NCI-H774 (cell line): Measurements from ENCODE around the gene ASIC2.
A peak's percentile ranks its signal among the peaks of the same experiment; 100 is the strongest.

Experiments used
- DNase-seq: peaks from one replicate; lab custom pipeline; 2025; lab: John Stamatoyannopoulos, UW

ASIC2 gene

DNA sequence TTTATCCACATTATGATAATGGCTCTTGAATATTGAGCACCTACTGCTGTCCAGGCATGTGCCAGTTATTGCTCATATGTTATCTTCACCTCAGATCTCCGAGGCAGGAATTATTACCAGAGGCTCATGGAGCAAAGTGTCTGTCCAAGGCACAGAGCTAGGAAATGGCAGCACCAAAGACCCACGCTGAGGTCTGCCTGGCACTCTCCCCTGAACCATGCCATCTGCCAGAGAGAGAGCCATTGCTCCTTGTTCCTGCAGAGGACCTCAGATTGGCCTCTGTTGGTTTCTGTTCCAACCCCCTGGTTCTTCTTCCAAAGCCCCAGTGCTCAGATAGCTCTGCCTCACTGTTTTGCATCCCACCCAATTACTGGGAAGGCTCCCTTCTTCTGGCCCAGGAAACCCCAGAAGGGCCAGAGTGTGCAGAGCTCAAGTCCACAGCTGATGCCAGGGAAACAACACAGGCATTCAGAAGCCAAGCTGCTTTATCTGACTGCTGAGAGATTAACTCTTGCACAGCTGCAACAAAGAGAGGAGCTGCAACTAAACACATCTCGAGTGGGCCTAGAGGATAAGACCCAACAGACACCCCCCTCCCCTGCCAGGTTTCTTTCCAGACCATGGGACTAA is 5.9 kb downstream of the ASIC2 start:
- DNase-seq = no peak

DNA sequence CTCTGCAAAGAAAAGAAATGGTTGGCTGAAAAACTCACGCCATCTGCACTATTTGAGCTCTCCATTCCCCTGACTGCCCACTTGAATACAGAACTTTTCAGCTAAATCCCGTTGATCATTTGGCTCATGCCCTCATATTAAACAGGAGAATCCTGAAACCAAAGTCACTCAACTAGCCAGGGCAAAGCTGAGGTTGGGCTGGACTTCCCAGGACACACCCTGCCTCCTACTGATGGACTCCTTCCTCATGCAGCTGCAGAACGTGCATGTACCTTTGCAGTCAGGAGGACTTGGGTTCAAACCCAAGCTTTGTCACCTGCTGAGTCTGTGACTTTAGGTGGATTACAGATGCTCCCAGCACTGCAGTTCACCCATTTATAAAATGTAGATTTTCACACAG is 7.7 kb downstream of the ASIC2 start:
- DNase-seq = no peak

DNA sequence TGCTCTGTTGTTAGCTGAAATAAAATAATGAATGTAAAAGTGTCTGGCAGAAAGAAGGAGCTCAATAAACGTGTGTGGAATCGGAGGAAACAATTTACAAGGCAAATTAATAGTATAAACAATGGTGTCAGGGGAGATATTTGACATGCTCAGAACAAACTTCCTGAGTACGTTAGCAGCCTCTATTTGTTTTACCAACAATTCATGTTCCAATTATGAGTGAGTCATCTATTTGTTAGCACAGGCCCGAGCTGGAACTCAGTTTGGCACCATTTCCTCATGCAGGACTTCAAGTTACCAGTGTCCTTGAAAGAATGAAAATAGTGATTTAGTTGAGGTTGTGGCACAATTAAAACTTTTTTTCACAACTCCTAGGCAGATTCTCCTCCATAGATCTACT is 9.1 kb downstream of the ASIC2 start:
- DNase-seq = peak; percentile 58

DNA sequence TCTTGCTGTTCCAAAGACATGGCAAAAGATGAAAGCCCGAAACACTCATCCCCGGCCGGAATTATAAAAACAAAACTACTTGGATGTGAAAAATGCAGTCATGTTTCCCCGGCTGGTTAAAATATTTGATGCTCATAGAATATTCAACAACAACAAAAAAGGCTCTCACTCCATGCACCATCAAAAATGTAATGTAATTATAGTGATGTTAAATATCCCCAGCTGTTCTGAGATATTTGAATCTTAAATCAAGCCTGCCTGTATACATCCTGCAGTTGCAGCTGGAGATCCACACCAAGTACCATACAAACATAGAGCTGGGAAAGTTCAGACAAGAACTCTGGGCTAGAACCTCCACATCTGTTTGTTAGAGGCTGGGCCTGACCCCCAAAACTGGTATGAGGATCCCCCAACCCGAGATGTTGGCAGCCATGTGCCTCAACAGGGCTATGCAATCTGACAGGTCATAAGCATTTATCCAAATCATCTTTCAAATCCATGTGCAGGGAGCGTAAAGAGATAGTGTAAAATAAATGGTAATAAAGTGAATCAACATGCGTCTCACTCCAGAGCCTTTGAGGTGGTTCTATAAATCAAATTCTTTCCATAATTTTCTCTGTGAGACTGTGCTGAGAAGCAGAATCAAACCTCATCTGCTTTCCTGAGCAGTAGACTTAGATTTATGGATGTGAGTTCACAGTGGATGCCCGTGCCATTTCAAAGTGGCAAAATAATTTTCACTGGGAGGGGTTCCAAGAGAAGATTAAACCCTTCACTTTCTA is 12.7 kb downstream of the ASIC2 start:
- DNase-seq = no peak

GRCh38 chr17:33277436-33278100 is 15.5 kb downstream of the ASIC2 start:
- no peak for DNase-seq

DNA sequence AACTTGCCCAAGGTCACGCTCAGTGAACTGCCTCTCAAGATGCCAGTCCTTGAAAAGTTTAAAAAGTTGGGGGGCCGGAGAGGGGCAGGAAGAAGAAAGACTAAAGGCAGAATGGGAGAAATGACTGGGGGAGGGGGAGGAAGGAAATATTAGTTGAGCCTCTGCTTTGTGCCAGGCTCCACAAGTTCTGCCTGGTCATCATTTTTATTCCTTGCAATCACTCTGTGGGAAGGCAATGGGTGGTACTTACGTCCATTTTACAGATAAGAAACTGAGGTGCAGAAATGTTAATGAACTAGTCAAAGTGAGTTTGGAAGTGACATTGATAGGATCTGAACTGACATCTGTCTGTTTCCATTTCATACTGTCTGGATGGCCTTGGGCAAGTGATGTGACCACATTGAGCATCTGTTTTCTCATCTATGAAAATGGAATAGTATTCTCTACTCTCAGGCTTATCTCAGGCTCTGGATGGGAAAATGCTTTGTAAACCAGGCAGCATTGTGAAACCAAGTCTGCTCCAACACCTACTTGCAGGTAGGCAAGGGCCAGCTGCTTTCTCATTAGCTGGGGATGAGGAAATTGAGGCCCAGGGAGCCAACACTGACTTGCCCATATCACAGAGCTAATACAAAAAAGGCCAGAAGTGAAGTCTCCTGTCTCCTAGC is 19.2 kb downstream of the ASIC2 start:
- no peak for DNase-seq

- no peak for DNase-seq
Observed at GRCh38 chr17:33273271-33273670, 19.8 kb downstream of the ASIC2 start.

DNA sequence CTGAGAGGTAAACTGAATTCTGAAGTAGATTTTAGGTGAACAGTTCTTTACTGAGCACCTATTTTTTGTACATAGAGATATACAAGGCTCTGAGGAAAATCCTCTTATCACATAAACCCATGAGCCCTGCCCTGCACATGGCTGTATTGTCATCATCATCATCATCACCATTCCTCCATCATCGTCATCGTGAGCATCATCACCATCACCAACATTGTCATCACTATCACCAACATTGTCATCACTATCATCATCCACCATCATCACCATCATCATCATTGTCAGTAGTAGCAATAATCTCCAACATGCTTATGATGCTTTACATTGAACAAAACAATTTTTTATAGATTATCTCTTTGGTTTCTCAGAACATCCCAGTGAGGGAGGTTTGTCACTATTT is 20.7 kb downstream of the ASIC2 start:
- no peak for DNase-seq

GRCh38 chr17:33269337-33270060 is 23.6 kb downstream of the ASIC2 start:
- DNase-seq = no peak

- no peak for DNase-seq
Observed at GRCh38 chr17:33267851-33268548, 25.1 kb downstream of the ASIC2 start.

DNA sequence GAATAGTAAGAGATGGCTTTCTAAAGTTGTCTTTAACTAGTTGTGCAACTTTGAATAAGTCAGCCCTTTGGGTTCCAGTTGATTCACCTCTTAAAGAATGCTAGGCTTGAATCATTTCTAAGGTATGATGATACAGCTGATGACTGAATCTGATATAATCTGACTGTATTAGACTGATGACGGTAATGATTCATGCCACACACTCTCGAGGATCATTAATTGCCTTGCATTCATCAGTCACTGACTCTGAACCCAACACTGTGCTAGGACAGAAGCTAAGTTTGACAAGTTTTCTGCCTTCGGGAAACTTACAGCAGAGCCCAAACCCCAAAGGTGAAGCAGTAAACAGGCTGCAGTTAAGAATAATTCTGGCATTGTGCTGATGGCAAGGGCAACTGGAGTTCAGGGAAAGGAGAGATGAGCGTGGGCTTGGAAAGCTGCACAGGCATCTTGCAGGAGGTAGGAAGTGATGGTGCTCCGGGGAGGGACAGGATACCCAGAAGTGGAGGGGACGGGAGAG is 25.8 kb downstream of the ASIC2 start:
- DNase-seq = no peak

GRCh38 chr17:33266611-33267010 is 26.5 kb downstream of the ASIC2 start:
- DNase-seq = no peak

DNA sequence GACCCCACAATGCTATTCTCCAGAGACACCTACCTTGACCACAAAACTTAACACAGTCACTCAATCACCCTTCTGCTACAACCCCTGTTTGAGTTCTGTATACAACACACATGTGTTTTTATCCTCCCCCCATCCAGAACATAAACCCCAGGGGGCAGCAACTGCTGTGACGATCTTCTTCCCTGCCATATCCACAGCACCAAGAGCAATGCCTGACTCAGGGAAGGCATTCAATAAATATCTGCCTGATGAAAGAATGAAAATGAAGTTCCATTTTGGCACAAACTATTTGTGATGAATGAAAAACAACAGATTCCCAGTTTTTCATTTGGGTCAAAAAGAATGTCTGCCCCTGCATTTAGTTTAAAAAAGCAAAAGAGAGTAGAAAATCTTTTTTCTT is 27.0 kb downstream of the ASIC2 start:
- no peak for DNase-seq

DNA sequence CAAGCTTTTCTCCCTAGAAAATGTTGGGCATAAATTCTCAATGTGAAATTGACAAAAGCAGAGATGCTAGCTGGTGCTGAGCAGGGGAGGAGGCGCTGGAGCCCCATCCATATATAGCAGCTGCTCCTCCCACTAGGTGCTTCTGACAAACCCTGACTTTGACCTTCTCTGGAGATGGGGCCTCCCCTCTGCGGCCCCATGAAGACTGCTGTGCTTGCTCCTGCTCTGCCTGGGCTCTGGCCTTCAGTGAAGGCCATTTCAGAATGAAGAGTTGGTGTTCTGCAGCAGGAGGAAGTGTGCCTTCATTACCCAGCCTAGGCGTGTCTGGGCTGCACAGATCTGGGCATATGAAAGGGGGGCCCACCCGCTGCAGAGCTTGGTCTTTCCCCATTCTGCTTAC is 29.7 kb downstream of the ASIC2 start:
- no peak for DNase-seq

DNA sequence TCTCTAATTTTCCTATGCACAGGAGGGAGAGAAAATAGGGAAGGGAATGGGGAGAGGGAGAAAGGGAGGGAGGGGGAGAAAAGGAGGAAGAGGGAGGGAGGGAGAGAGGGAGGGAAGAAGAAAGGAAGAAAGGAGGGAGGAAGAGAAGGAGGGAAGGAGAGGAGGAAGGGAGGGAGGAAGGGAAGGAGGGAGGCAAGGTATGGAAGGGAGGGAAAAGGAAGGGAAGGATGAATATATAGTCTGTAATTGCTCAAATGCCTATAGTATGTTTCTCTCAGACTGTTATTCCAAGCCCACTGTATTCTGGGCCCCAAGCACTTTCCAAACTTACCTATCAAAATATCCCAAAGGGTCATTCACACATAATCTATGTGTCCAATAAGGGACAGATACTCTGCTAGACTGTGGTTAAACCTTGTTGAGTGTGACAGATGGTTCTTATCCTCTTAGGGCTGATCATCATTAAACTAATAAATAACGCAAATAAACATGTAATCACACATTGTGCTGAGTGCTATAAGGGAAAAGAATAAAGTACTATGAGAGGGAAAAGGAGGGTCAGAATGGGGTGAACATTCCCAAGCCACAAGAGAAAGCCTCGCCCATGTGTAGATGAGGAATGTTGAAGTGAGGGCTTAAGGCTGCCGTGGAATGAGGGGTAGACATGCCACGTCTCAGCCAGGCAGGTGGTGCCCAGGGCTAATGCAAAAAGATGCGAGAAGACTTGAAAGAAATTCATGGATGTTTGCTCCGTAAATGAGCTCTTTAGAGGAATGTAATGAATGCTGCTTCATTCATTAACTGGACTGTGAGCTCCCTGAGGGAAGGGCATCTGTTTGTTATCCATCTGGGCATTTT is 30.6 kb downstream of the ASIC2 start:
- no peak for DNase-seq

GRCh38 chr17:33261820-33262219 is 31.3 kb downstream of the ASIC2 start:
- no peak for DNase-seq

GRCh38 chr17:33260638-33261037 is 32.5 kb downstream of the ASIC2 start:
- no peak for DNase-seq

DNA sequence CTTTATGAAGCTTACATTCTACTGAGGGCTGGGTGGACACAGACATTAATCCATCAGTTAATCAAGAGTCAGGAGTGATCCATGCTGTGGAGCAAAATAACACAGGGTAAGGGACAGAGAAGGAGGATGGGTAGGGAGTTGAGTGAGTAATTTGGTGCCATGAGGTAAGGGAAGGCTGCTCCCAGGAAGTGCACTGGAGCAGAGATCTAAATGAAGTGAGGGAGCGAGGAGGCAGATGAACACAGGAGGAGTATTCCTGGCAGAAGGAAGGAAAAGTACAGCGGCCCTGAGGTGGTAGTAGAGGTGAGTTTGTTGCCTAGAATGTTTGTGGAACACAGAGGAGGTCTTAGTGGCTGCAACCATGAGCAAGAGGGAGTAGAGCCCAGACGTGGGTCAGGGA is 34.8 kb downstream of the ASIC2 start:
- no peak for DNase-seq

GRCh38 chr17:33245183-33245582 is 47.9 kb downstream of the ASIC2 start:
- no peak for DNase-seq

- DNase-seq = no peak
Observed at GRCh38 chr17:33243732-33244131, 49.4 kb downstream of the ASIC2 start.
